ENCODE data around the gene VTI1A. TPM values are rescaled to one million over a fixed set of nuclear protein-coding genes. Genes with fewer than 3 reads are reported as not detected.
A peak's percentile ranks its signal among the peaks of the same experiment; 100 is the strongest.

Gene VTI1A
- total and polyA plus RNA-seq, 2 of the 4 experiments (the other 2 are of a cell fraction): 9.7 to 24.9 TPM

GRCh38 chr10:112793202-112793921, 346.3 kb downstream of the VTI1A start:
- intact Hi-C loops (cut with micrococcal nuclease): loop anchor here (2.0 kb wide), 1 partner anchor 15 kb away; no protein-coding TSS in a partner anchor
- H3K4me3 ChIP-seq (ENCODE audit: insufficient read depth, low read depth, low read length): no peak overlapping the region
- in situ Hi-C loops (cut with MboI; ENCODE audit: low sequenced_read_pairs): no loop called here
- H3K27ac ChIP-seq (ENCODE audit: insufficient read depth, low read length): no peak overlapping the region
- peak overlapping the region; percentile 72 for H3K4me2 ChIP-seq (ENCODE audit: low read depth, low read length)
- H3K14ac ChIP-seq (replicated peaks; ENCODE audit: low read depth, low read length): peak overlapping the region; percentile 16; the same call in 1 of the 2 replicates
- no peaks in the 10 kb centered on the region for H4K20me1 ChIP-seq (ENCODE audit: insufficient read depth, low read length)
- TF ChIP-seq CHD1 (IDR thresholded peaks at IDR 0.05; ENCODE audit: low read depth, low read length) (no peak), MAFK (IDR thresholded peaks at IDR 0.05; ENCODE audit: low read depth, low read length) (no peak), BHLHE40 (IDR thresholded peaks at IDR 0.05; ENCODE audit: low read depth, low read length) (no peak), MXI1 (IDR thresholded peaks at IDR 0.05; ENCODE audit: borderline replicate concordance, low read depth, low read length) (no peak), RAD21 (IDR thresholded peaks at IDR 0.05; ENCODE audit: low read length) (no peak), USF2 (IDR thresholded peaks at IDR 0.05; ENCODE audit: low read depth, low read length) (no peak), FOS (IDR thresholded peaks at IDR 0.05; ENCODE audit: low read depth, low read length) (no peak), CEBPB (IDR thresholded peaks at IDR 0.05; ENCODE audit: low read depth, low read length) (no peak), RCOR1 (IDR thresholded peaks at IDR 0.05; ENCODE audit: insufficient replicate concordance, low read length) (no peak), ELK1 (IDR thresholded peaks at IDR 0.05; ENCODE audit: borderline replicate concordance, low read depth, low read length) (no peak)
- H2AK5ac ChIP-seq (ENCODE audit: low read depth, low read length): no peak overlapping the region
- no TSS peak for BruUV-seq (replicated peaks)
- 0 out of 2 replicates have a peak overlapping the region, but pooled peaks have one; percentile 46 for H2BK20ac ChIP-seq (ENCODE audit: low read depth, low read length)
- peaks cover 8% of the 10 kb centered on the region for H3K4me1 ChIP-seq (ENCODE audit: control insufficient read depth, insufficient read depth, low read length)
- H4K5ac ChIP-seq (ENCODE audit: low read depth, low read length): no peak overlapping the region
- DNase-seq (peak; percentile 58), ATAC-seq (ENCODE audit: low read depth) (peak; percentile 68)
- H3K23ac ChIP-seq (ENCODE audit: low read depth, low read length): peak overlapping the region; percentile 40
- H3K27me3 ChIP-seq (ENCODE audit: control insufficient read depth, insufficient read depth, low read length): no peaks in the 10 kb centered on the region
- H3K9me3 ChIP-seq (ENCODE audit: control insufficient read depth, insufficient read depth, low read length): no peaks in the 10 kb centered on the region
- H3K4ac ChIP-seq (ENCODE audit: low read depth, low read length): peak overlapping the region; percentile 8; the same call in 1 of the 2 replicates
- no peak overlapping the region for H2BK5ac ChIP-seq (ENCODE audit: low read depth, low read length, poor library complexity, severe bottlenecking)
- ChIA-PET POLR2A (ENCODE audit: unreplicated experiment) (no interaction called here), CTCF (no interaction called here)
- H3K36me3 ChIP-seq (ENCODE audit: control insufficient read depth, insufficient read depth, low read length): no peaks in the 10 kb centered on the region
- dilution Hi-C loops (cut with HindIII; ENCODE audit: low sequenced_read_pairs, unreplicated experiment): no loop called here
- no peak overlapping the region for H3K18ac ChIP-seq (ENCODE audit: low read depth, low read length)
- H2AFZ ChIP-seq (replicated peaks; ENCODE audit: low read length, poor library complexity): no peak overlapping the region
- H3K56ac ChIP-seq (ENCODE audit: extremely low read depth, insufficient read depth, low read length): no peak overlapping the region
- H4K91ac ChIP-seq (ENCODE audit: insufficient read depth, low read depth, low read length): 0 out of 2 replicates have a peak overlapping the region, but pooled peaks have one; percentile 2
- H3K9ac ChIP-seq (ENCODE audit: low read depth, low read length): 0 out of 2 replicates have a peak overlapping the region, but pooled peaks have one; percentile 0
- no peak overlapping the region for H2AK9ac ChIP-seq (replicated peaks; ENCODE audit: low read depth, low read length, poor library complexity)
- no peak overlapping the region for H2BK120ac ChIP-seq (ENCODE audit: low read depth, low read length)
- peaks cover 3% of the 10 kb centered on the region; the same call in 1 of the 2 replicates for H3K9me1 ChIP-seq (ENCODE audit: insufficient read depth, low read length)
- H2BK15ac ChIP-seq (ENCODE audit: low read depth, low read length): no peak overlapping the region
- WGBS, 2 experiments (ENCODE audit: extremely low coverage in 2 of 2, insufficient read length in 1 of 2): 46% methylated on average over 5 of the region's 8 CpGs; no CpG with 5 or more reads in 1 of the 2 experiments
- H4K8ac ChIP-seq (ENCODE audit: low read depth in 2 of 2, low read length in 2 of 2): peak overlapping the region in 1 of 2 experiments; percentile 37; a peak in 2 of 4 replicates
- no peaks in the 10 kb centered on the region for H3K79me1 ChIP-seq (ENCODE audit: low read depth in 1 of 2, low read length in 2 of 2)

Measured in IMR-90 (cell line).